Vagina (tissue), 2 donors: Measurements from ENCODE around the gene PCDHA9.

Source experiments
- POLR2A ChIP-seq, 2 donors: fragments of 450-650 bp; IDR thresholded peaks; one replicate each; pipeline ENCODE4 v1.6.1; 2017; ENCODE audit warnings: antibody characterized with exemption in 2 of 2, mild to moderate bottlenecking in 2 of 2, moderate library complexity in 2 of 2
- POLR2AphosphoS5 ChIP-seq, 2 donors: sonication (generic); formaldehyde crosslinking; IDR thresholded peaks; one replicate each; pipeline ENCODE4 v1.9.0; 2017; ENCODE audit warnings: antibody characterized with exemption in 2 of 2, mild to moderate bottlenecking in 2 of 2, low read depth in 1 of 2; ENCODE audit not compliant: insufficient read depth in 1 of 2
- TF ChIP-seq, protein P1 (sequence below), 3 experiments: fragments of 450-650 bp in 2 of 3; fragments of 200-600 bp in 1 of 3; sonication (generic) in 1 of 3; IDR thresholded peaks; one replicate each; pipeline ENCODE4 v1.5.1; 2017 to 2019; ENCODE audit warnings: antibody characterized with exemption in 3 of 3, mild to moderate bottlenecking in 2 of 3, moderate library complexity in 2 of 3

DNA sequence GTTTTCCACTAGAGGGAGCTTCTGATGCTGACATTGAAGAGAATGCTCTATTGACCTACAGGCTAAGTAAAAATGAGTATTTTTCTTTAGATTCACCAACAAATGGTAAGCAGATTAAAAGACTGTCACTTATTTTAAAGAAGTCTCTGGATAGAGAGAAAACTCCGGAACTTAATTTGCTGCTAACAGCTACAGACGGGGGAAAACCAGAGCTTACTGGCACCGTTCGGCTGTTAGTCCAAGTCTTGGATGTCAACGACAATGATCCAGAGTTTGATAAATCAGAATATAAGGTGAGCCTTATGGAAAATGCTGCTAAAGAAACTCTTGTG is 21.3 kb downstream of the PCDHA9 start:
- TF ChIP-seq, protein P1, sequence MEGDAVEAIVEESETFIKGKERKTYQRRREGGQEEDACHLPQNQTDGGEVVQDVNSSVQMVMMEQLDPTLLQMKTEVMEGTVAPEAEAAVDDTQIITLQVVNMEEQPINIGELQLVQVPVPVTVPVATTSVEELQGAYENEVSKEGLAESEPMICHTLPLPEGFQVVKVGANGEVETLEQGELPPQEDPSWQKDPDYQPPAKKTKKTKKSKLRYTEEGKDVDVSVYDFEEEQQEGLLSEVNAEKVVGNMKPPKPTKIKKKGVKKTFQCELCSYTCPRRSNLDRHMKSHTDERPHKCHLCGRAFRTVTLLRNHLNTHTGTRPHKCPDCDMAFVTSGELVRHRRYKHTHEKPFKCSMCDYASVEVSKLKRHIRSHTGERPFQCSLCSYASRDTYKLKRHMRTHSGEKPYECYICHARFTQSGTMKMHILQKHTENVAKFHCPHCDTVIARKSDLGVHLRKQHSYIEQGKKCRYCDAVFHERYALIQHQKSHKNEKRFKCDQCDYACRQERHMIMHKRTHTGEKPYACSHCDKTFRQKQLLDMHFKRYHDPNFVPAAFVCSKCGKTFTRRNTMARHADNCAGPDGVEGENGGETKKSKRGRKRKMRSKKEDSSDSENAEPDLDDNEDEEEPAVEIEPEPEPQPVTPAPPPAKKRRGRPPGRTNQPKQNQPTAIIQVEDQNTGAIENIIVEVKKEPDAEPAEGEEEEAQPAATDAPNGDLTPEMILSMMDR (IDR thresholded peaks at IDR 0.05) = no peak
- TF ChIP-seq POLR2AphosphoS5 (IDR thresholded peaks at IDR 0.05; ENCODE audit: insufficient read depth in 1 of 2, low read depth in 1 of 2) (no peak), POLR2A (IDR thresholded peaks at IDR 0.05) (no peak)
